HepG2 (cell line): ENCODE measurements around the gene JPH4. TPM values are rescaled to one million over a fixed set of nuclear protein-coding genes. Genes with fewer than 3 reads are reported as not detected.

Source experiments
- RFXAP ChIP-seq: sonication (generic); formaldehyde crosslinking; IDR thresholded peaks from 2 replicates; pipeline ENCODE4 v1.4.0; 2020; ENCODE audit warnings: missing genetic modification reagents, borderline replicate concordance
- ZNF788 ChIP-seq: sonication (generic); formaldehyde crosslinking; IDR thresholded peaks from 2 replicates; pipeline ENCODE4 v1.5.0; 2020; ENCODE audit warnings: mild to moderate bottlenecking, missing genetic modification reagents, borderline replicate concordance
- ZNF891 ChIP-seq: sonication (generic); formaldehyde crosslinking; IDR thresholded peaks from 2 replicates; pipeline ENCODE4 v1.5.0; 2020; ENCODE audit warnings: mild to moderate bottlenecking, missing genetic modification reagents
- polyA plus RNA-seq, 8 experiments: library from polyadenylated mRNA; depleted of rRNA in 3 of 8; stranded (reverse) in 7 of 8; unstranded in 1 of 8; fragments of >200 nt; fragmentation: Illumina TruSeq in 4 of 8; extraction: Trizol in 4 of 8; gene quantifications; 2 replicates each; pipeline versions ENCODE4 v1.2.1 to v1.2.3, GENCODE V29; 2011 to 2016; ENCODE audit warnings: low read depth in 4 of 8, missing spikeins in 1 of 8, mixed read lengths in 1 of 8; ENCODE audit not compliant: insufficient read depth in 1 of 8
- total RNA-seq, 5 experiments: library from RNA; depleted of rRNA; stranded (reverse); fragments of >200 nt; fragmentation: Illumina TruSeq; extraction: Trizol; gene quantifications; 2 replicates each; pipeline ENCODE4 v1.2.3, GENCODE V29; 2016; ENCODE audit warnings: low read depth in 1 of 5
- TF ChIP-seq, protein P1 (sequence below): IDR thresholded peaks from 2 replicates; pipeline ENCODE4 v1.6.1; 2012; ENCODE audit warnings: inconsistent platforms
- TF ChIP-seq, protein P2 (sequence below): sonication (generic); formaldehyde crosslinking; IDR thresholded peaks from 2 replicates; pipeline ENCODE4 v1.4.0; 2020; ENCODE audit warnings: missing genetic modification reagents, borderline replicate concordance
- TF ChIP-seq, protein P3 (sequence below): sonication (generic); formaldehyde crosslinking; IDR thresholded peaks from 2 replicates; pipeline ENCODE4 v1.4.0; 2020; ENCODE audit warnings: mild to moderate bottlenecking, missing genetic modification reagents
- TF ChIP-seq, protein P4 (sequence below): sonication (generic); formaldehyde crosslinking; IDR thresholded peaks from 2 replicates; pipeline ENCODE4 v1.5.0; 2020; ENCODE audit warnings: missing genetic modification reagents, mild to moderate bottlenecking, borderline replicate concordance
- TF ChIP-seq, protein P5 (sequence below): sonication (generic); formaldehyde crosslinking; IDR thresholded peaks from 2 replicates; pipeline ENCODE4 v1.4.0; 2020; ENCODE audit warnings: mild to moderate bottlenecking, missing genetic modification reagents
- TF ChIP-seq, protein P6 (sequence below): sonication (generic); formaldehyde crosslinking; conservative IDR thresholded peaks from 2 replicates; pipeline ENCODE4 v1.4.0; 2020; ENCODE audit warnings: missing genetic modification reagents

Gene JPH4
- total and polyA plus RNA-seq, 2 of the 13 experiments (the other 11 are each of a cell fraction or from before 2014, with no cell fraction given), result 0.08 to 0.22 TPM

DNA sequence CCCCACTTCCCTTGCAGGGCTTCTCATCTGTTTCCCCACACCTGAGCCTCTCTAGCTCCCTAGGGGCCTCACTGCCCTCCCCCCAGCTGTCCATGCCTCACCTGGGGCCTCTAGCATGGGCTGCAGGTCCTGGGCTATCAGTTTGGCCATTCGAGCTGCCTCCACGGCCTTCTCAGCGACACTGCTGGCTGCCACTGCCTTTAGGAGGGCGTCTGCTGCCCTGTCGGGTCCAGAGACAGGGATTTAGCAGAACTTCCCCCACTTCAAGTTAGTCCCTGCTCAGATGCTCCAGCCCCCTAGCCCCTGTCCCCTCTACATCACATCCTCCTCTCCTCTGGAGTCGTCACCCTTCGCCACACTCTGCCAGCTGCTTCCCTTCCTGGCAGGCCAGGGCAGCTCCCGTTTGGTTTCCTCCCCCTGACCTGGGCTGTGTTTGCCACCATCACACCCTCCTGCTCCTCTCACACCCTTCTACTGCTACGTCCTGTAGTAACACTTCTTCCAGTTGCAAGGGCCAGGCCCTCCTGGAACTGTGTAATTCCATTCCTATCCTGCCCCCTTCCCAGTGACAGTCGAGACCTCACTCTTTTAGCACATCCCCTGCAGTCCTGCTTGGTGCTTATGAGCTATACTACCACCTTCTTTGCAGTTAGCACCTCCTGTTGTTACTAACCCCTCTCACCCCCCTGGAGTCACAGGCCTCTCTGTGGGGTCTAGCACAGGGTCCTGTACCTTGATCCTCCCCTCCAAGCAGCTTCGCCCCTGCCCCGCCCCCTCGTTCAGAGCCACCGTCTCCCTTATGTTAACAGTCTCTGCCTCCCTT is 6.7 kb downstream of the JPH4 start (continued):
- TF ChIP-seq, protein P1, sequence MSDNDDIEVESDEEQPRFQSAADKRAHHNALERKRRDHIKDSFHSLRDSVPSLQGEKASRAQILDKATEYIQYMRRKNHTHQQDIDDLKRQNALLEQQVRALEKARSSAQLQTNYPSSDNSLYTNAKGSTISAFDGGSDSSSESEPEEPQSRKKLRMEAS, result no peak
- TF ChIP-seq, protein P2, sequence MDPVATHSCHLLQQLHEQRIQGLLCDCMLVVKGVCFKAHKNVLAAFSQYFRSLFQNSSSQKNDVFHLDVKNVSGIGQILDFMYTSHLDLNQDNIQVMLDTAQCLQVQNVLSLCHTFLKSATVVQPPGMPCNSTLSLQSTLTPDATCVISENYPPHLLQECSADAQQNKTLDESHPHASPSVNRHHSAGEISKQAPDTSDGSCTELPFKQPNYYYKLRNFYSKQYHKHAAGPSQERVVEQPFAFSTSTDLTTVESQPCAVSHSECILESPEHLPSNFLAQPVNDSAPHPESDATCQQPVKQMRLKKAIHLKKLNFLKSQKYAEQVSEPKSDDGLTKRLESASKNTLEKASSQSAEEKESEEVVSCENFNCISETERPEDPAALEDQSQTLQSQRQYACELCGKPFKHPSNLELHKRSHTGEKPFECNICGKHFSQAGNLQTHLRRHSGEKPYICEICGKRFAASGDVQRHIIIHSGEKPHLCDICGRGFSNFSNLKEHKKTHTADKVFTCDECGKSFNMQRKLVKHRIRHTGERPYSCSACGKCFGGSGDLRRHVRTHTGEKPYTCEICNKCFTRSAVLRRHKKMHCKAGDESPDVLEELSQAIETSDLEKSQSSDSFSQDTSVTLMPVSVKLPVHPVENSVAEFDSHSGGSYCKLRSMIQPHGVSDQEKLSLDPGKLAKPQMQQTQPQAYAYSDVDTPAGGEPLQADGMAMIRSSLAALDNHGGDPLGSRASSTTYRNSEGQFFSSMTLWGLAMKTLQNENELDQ, result peak; percentile 33; the same call in 1 of the 2 replicates
- TF ChIP-seq ZNF788 (0 out of 2 replicates have a peak, but pooled peaks have one; percentile 19), ZNF891 (CRISPR knock-in tag) (0 out of 2 replicates have a peak, but pooled peaks have one; percentile 9), RFXAP (CRISPR knock-in tag) (0 out of 2 replicates have a peak, but pooled peaks have one; percentile 29)
- TF ChIP-seq, protein P3, sequence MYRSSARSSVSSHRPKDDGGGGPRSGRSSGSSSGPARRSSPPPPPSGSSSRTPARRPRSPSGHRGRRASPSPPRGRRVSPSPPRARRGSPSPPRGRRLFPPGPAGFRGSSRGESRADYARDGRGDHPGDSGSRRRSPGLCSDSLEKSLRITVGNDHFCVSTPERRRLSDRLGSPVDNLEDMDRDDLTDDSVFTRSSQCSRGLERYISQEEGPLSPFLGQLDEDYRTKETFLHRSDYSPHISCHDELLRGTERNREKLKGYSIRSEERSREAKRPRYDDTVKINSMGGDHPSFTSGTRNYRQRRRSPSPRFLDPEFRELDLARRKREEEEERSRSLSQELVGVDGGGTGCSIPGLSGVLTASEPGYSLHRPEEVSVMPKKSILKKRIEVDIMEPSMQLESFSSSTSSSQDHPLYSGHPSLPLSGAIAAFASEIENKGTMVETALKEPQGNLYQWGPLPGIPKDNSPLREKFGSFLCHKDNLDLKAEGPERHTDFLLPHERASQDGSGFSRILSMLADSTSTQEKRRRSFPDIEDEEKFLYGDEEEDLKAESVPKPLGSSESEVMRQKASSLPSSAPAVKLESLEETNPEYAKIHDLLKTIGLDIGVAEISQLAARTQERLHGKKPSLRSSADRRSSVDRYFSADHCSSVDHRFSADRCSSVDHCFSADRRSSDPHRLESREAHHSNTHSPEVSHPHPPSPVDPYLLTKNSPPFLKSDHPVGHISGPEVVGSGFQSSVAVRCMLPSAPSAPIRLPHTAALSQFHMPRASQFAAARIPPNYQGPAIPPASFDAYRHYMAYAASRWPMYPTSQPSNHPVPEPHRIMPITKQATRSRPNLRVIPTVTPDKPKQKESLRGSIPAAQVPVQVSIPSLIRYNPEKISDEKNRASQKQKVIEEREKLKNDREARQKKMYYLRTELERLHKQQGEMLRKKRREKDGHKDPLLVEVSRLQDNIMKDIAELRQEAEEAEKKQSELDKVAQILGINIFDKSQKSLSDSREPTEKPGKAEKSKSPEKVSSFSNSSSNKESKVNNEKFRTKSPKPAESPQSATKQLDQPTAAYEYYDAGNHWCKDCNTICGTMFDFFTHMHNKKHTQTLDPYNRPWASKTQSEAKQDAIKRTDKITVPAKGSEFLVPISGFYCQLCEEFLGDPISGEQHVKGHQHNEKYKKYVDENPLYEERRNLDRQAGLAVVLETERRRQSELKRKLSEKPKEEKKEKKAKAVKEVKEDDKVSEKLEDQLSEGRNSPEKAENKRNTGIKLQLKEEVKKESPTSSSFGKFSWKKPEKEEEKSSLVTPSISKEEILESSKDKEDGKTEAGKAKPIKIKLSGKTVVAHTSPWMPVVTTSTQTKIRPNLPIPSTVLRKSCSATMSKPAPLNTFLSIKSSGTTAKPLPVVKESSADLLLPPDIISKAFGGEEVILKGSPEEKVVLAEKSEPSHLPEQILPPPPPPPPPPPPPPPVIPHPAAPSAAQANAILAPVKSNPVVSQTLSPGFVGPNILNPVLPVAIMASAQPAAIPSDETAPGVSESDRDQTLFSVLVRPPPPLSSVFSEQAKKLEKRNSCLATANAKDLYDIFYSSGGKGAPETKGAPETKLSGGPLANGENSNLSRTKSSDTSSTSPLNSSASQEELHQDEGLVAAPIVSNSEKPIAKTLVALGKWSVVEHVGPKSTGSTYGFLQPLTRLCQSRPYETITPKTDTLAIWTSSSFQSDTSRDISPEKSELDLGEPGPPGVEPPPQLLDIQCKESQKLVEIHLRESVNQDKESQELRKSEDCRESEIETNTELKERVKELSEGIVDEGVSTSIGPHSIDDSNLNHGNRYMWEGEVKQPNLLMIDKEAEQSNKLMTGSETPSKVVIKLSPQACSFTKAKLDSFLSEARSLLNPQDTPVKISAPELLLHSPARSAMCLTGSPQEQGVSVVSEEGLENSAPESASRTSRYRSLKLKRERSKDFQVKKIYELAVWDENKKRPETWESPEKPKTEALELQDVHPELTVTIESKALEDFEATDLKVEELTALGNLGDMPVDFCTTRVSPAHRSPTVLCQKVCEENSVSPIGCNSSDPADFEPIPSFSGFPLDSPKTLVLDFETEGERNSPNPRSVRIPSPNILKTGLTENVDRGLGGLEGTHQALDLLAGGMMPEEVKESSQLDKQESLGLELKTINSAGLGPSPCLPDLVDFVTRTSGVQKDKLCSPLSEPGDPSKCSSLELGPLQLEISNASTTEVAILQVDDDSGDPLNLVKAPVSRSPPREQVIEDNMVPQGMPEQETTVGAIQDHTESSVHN (CRISPR knock-in tag), result peak; percentile 12; the same call in 1 of the 2 replicates
- TF ChIP-seq, protein P4, sequence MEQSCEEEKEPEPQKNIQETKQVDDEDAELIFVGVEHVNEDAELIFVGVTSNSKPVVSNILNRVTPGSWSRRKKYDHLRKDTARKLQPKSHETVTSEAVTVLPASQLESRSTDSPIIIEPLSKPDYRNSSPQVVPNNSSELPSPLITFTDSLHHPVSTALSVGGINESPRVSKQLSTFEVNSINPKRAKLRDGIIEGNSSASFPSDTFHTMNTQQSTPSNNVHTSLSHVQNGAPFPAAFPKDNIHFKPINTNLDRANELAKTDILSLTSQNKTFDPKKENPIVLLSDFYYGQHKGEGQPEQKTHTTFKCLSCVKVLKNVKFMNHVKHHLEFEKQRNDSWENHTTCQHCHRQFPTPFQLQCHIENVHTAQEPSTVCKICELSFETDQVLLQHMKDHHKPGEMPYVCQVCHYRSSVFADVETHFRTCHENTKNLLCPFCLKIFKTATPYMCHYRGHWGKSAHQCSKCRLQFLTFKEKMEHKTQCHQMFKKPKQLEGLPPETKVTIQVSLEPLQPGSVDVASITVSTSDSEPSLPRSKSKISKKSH (CRISPR knock-in tag), result peak; percentile 66; the same call in 1 of the 2 replicates
- TF ChIP-seq, protein P5, sequence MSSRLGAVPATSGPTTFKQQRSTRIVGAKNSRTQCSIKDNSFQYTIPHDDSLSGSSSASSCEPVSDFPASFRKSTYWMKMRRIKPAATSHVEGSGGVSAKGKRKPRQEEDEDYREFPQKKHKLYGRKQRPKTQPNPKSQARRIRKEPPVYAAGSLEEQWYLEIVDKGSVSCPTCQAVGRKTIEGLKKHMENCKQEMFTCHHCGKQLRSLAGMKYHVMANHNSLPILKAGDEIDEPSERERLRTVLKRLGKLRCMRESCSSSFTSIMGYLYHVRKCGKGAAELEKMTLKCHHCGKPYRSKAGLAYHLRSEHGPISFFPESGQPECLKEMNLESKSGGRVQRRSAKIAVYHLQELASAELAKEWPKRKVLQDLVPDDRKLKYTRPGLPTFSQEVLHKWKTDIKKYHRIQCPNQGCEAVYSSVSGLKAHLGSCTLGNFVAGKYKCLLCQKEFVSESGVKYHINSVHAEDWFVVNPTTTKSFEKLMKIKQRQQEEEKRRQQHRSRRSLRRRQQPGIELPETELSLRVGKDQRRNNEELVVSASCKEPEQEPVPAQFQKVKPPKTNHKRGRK (CRISPR knock-in tag), result peak; percentile 77; the same call in 1 of the 2 replicates
- TF ChIP-seq, protein P6, sequence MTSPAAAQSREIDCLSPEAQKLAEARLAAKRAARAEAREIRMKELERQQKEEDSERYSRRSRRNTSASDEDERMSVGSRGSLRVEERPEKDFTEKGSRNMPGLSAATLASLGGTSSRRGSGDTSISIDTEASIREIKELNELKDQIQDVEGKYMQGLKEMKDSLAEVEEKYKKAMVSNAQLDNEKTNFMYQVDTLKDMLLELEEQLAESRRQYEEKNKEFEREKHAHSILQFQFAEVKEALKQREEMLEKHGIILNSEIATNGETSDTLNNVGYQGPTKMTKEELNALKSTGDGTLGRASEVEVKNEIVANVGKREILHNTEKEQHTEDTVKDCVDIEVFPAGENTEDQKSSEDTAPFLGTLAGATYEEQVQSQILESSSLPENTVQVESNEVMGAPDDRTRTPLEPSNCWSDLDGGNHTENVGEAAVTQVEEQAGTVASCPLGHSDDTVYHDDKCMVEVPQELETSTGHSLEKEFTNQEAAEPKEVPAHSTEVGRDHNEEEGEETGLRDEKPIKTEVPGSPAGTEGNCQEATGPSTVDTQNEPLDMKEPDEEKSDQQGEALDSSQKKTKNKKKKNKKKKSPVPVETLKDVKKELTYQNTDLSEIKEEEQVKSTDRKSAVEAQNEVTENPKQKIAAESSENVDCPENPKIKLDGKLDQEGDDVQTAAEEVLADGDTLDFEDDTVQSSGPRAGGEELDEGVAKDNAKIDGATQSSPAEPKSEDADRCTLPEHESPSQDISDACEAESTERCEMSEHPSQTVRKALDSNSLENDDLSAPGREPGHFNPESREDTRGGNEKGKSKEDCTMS (CRISPR knock-in tag), result no peak
